Ascending aorta (tissue), 2 donors: ENCODE measurements around the gene KRTAP10-7. TPM values are rescaled to one million over a fixed set of nuclear protein-coding genes. Genes with fewer than 3 reads are reported as not detected.
"Not testable (repeated sequence)": the region's sequence is repeated elsewhere in the genome, so short reads cannot be mapped to it uniquely, and the experiment has no call there.

Experiments used
- DNase-seq, 2 donors: peaks; one replicate each; pipeline ENCODE4 v3.0.0-alpha.2; 2019; ENCODE audit warnings: low spot score in 2 of 2
- H3K27ac ChIP-seq, 2 donors: fragments of 200-600 bp; sonication (generic); one replicate each; pipeline ENCODE4 v1.5.1; 2016 to 2017; ENCODE audit warnings: mild to moderate bottlenecking in 1 of 2
- H3K27me3 ChIP-seq: fragments of 200-600 bp; sonication (generic); one replicate; pipeline ENCODE4 v1.5.1; 2017
- H3K36me3 ChIP-seq, 2 donors: fragments of 200-600 bp; sonication (generic); one replicate each; pipeline ENCODE4 v1.5.1; 2016
- H3K4me1 ChIP-seq, 2 donors: fragments of 200-600 bp; sonication (generic); one replicate each; pipeline ENCODE4 v1.5.1; 2016 to 2017; ENCODE audit warnings: mild to moderate bottlenecking in 1 of 2
- H3K4me3 ChIP-seq, 2 donors: fragments of 200-600 bp; sonication (generic); one replicate each; pipeline ENCODE4 v1.5.1; 2016 to 2017; ENCODE audit warnings: mild to moderate bottlenecking in 1 of 2
- H3K9me3 ChIP-seq, 2 donors: fragments of 200-600 bp; sonication (generic); one replicate each; pipeline ENCODE4 v1.5.1; 2016
- CTCF ChIP-seq, 3 experiments: fragments of 200-600 bp in 2 of 3; fragments of 450-650 bp in 1 of 3; sonication (generic) in 2 of 3; IDR thresholded peaks; one replicate each; pipeline ENCODE4 v1.5.1; 2016 to 2019; ENCODE audit warnings: antibody characterized with exemption in 3 of 3, mild to moderate bottlenecking in 1 of 3, moderate library complexity in 1 of 3
- intact Hi-C: fragments of 100-400 bp; cut with DNase I; formaldehyde crosslinking; loops from one replicate; pipeline ENCODE4 v1.15.1; 2023
- total RNA-seq: library from RNA; depleted of rRNA; stranded (reverse); fragments of >200 nt; gene quantifications from one replicate; pipeline ENCODE4 v1.1.0, GENCODE V29; 2016

The KRTAP10-7 gene
- total RNA-seq, 1 donor from 2014 or later, result not detected

- H3K9me3 ChIP-seq, result peaks cover 3 to 7% of the 10 kb centered on the region in 2 donors
- no peaks in the 10 kb centered on the region for H3K4me1 ChIP-seq
- no peak overlapping the region for H3K4me3 ChIP-seq
- no peak overlapping the region for H3K27ac ChIP-seq
- no peak for TF ChIP-seq CTCF (IDR thresholded peaks at IDR 0.05)
- H3K27me3 ChIP-seq, result no peaks in the 10 kb centered on the region
- intact Hi-C loops, result no loop called here
- DNase-seq, result no peak
- no peaks in the 10 kb centered on the region for H3K36me3 ChIP-seq
Measured at GRCh38 chr21:44583800-44584147, 16.6 kb upstream of the KRTAP10-7 start.

GRCh38 chr21:44585892-44586291, 14.5 kb upstream of the KRTAP10-7 start:
- no peak for TF ChIP-seq CTCF (IDR thresholded peaks at IDR 0.05)
- H3K9me3 ChIP-seq, result peaks cover 3 to 5% of the 10 kb centered on the region in 2 donors
- no peaks in the 10 kb centered on the region for H3K36me3 ChIP-seq
- intact Hi-C loops, result no loop called here
- no peak overlapping the region for H3K27ac ChIP-seq
- H3K4me3 ChIP-seq, result no peak overlapping the region
- DNase-seq, result no peak
- H3K27me3 ChIP-seq, result no peaks in the 10 kb centered on the region
- no peaks in the 10 kb centered on the region for H3K4me1 ChIP-seq

- Histone ChIP-seq H3K4me3 (no peak overlapping the region), H3K27ac (no peak overlapping the region), H3K4me1 (no peaks in the 10 kb centered on the region), H3K9me3 (no peaks in the 10 kb centered on the region), H3K36me3 (no peaks in the 10 kb centered on the region), H3K27me3 (no peaks in the 10 kb centered on the region)
- no peak for TF ChIP-seq CTCF (IDR thresholded peaks at IDR 0.05)
- DNase-seq, result no peak
- intact Hi-C loops, result no loop called here
Measured at GRCh38 chr21:44589094-44589493, 11.3 kb upstream of the KRTAP10-7 start.

- Histone ChIP-seq H3K27ac (no peak overlapping the region), H3K4me3 (no peak overlapping the region), H3K4me1 (no peaks in the 10 kb centered on the region), H3K36me3 (no peaks in the 10 kb centered on the region), H3K9me3 (no peaks in the 10 kb centered on the region), H3K27me3 (no peaks in the 10 kb centered on the region)
- TF ChIP-seq CTCF (IDR thresholded peaks at IDR 0.05), result no peak
- no peak for DNase-seq
- intact Hi-C loops, result no loop called here
Measured at GRCh38 chr21:44589586-44590305, 10.7 kb upstream of the KRTAP10-7 start.

GRCh38 chr21:44590311-44590721, 10.1 kb upstream of the KRTAP10-7 start:
- Histone ChIP-seq H3K36me3 (no peaks in the 10 kb centered on the region), H3K27me3 (no peaks in the 10 kb centered on the region), H3K9me3 (no peaks in the 10 kb centered on the region), H3K4me1 (no peaks in the 10 kb centered on the region), H3K4me3 (no peak overlapping the region), H3K27ac (no peak overlapping the region)
- DNase-seq, result no peak
- intact Hi-C loops, result no loop called here
- TF ChIP-seq CTCF (IDR thresholded peaks at IDR 0.05), result no peak

GRCh38 chr21:44590897-44591800, 9.2 kb upstream of the KRTAP10-7 start:
- H3K9me3 ChIP-seq, DNase-seq, H3K27ac ChIP-seq, H3K4me1 ChIP-seq, intact Hi-C loops, H3K4me3 ChIP-seq, H3K36me3 ChIP-seq, H3K27me3 ChIP-seq: not testable (repeated sequence)

GRCh38 chr21:44591801-44592130, 8.6 kb upstream of the KRTAP10-7 start:
- H3K36me3 ChIP-seq, intact Hi-C loops, H3K27ac ChIP-seq, H3K27me3 ChIP-seq, H3K4me3 ChIP-seq, H3K9me3 ChIP-seq, H3K4me1 ChIP-seq, DNase-seq: not testable (repeated sequence)
